ENCODE data around the gene PPP1R14D. TPM values are rescaled to one million over a fixed set of nuclear protein-coding genes. Genes with fewer than 3 reads are reported as not detected.

The PPP1R14D gene
- total RNA-seq, 3 donors from 2014 or later = 1.3 to 4.9 TPM; not detected in 1

- no peak for DNase-seq (ENCODE audit: low spot score in 2 of 2)
- TF ChIP-seq POLR2AphosphoS5 (IDR thresholded peaks at IDR 0.05) = no peak
- TF ChIP-seq, protein P1, sequence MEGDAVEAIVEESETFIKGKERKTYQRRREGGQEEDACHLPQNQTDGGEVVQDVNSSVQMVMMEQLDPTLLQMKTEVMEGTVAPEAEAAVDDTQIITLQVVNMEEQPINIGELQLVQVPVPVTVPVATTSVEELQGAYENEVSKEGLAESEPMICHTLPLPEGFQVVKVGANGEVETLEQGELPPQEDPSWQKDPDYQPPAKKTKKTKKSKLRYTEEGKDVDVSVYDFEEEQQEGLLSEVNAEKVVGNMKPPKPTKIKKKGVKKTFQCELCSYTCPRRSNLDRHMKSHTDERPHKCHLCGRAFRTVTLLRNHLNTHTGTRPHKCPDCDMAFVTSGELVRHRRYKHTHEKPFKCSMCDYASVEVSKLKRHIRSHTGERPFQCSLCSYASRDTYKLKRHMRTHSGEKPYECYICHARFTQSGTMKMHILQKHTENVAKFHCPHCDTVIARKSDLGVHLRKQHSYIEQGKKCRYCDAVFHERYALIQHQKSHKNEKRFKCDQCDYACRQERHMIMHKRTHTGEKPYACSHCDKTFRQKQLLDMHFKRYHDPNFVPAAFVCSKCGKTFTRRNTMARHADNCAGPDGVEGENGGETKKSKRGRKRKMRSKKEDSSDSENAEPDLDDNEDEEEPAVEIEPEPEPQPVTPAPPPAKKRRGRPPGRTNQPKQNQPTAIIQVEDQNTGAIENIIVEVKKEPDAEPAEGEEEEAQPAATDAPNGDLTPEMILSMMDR (IDR thresholded peaks at IDR 0.05) = no peak
- TF ChIP-seq POLR2A (IDR thresholded peaks at IDR 0.05) = no peak
- no peaks in the 10 kb centered on the region for H3K9me3 ChIP-seq
- intact Hi-C loops (cut with DNase I; ENCODE audit: low total_unique reads) = no loop called here
- H3K4me3 ChIP-seq = no peak overlapping the region
- no peaks in the 10 kb centered on the region for H3K4me1 ChIP-seq
- no peaks in the 10 kb centered on the region for H3K36me3 ChIP-seq
- no peaks in the 10 kb centered on the region for H3K27me3 ChIP-seq
- no peak overlapping the region for H3K27ac ChIP-seq
Measured at GRCh38 chr15:40823572-40824343, 4.8 kb downstream of the PPP1R14D start.

- Histone ChIP-seq H3K36me3 (no peaks in the 10 kb centered on the region), H3K4me1 (no peaks in the 10 kb centered on the region), H3K9me3 (no peaks in the 10 kb centered on the region), H3K27me3 (no peaks in the 10 kb centered on the region), H3K27ac (no peak overlapping the region), H3K4me3 (no peak overlapping the region)
- TF ChIP-seq POLR2A (IDR thresholded peaks at IDR 0.05) = no peak
- TF ChIP-seq, protein P1 (IDR thresholded peaks at IDR 0.05) = no peak
- TF ChIP-seq POLR2AphosphoS5 (IDR thresholded peaks at IDR 0.05) = no peak
- intact Hi-C loops (cut with DNase I; ENCODE audit: low total_unique reads) = no loop called here
- DNase-seq (ENCODE audit: low spot score in 2 of 2) = no peak
Measured at GRCh38 chr15:40821195-40821594, 7.3 kb downstream of the PPP1R14D start.

DNA sequence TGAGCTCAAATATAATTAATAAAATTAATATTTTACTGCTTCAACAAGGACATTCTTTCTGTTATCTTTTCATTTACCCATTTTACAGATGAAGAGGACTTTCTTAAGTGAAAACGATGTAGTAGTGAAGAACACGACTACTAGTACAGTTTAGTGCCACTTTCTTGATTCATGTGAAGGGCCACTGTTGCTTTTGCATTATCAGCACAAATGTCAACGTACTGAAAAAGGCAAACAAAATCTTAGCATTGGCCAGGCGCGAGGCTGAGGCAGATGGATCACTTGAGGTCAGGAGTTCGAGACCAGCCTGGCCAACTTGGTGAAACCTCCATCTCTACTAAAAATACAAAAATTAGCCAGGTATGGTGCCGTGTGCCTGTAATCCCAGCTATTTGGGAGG, 9.5 kb downstream of the PPP1R14D start:
- DNase-seq (ENCODE audit: low spot score in 2 of 2) = no peak
- TF ChIP-seq POLR2AphosphoS5 (IDR thresholded peaks at IDR 0.05) (no peak), POLR2A (IDR thresholded peaks at IDR 0.05) (no peak)
- TF ChIP-seq, protein P1 (IDR thresholded peaks at IDR 0.05) = no peak
- Histone ChIP-seq H3K36me3 (no peaks in the 10 kb centered on the region), H3K9me3 (no peaks in the 10 kb centered on the region), H3K4me1 (no peaks in the 10 kb centered on the region), H3K27me3 (no peaks in the 10 kb centered on the region), H3K4me3 (no peak overlapping the region), H3K27ac (no peak overlapping the region)
- intact Hi-C loops (cut with DNase I; ENCODE audit: low total_unique reads) = no loop called here

DNA sequence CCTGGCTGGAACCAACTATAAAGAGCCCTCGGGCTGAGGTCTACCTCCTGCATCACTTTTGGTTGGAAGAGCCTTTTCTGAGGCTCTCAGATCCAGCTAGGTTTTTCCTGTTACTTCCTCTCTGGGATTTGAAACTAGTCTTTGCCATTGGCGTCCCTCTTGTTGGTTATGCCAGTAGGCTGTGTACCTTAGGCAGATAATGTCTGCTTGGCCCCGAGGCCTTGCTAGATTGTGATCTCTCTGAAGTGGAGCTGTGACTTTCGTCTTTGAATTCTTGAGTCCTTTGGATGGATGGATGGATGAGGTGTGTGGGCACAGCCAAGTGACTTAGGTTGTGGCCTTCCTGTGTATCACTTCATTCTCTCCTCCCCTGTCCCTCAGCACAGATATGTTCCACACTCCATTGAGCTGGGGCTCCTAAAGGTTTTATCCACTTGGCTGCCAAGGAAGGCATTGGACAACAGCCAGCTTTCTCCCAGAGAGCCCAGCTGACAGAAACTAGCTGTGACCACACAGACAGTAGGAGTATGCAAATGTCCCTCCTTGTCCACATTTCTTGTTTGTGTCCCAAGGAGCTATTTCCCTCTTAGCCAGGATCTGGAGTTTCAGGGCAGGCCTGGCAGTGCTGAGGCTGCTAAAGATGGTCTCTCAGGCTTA, 13.3 kb downstream of the PPP1R14D start:
- Histone ChIP-seq H3K36me3 (no peaks in the 10 kb centered on the region), H3K4me3 (no peak overlapping the region), H3K27ac (peak overlapping the region; percentile 86 to 91), H3K4me1 (no peaks in the 10 kb centered on the region), H3K9me3 (no peaks in the 10 kb centered on the region), H3K27me3 (no peaks in the 10 kb centered on the region)
- TF ChIP-seq, protein P1 (IDR thresholded peaks at IDR 0.05) = no peak
- TF ChIP-seq POLR2A (IDR thresholded peaks at IDR 0.05) (no peak), POLR2AphosphoS5 (IDR thresholded peaks at IDR 0.05) (no peak)
- intact Hi-C loops (cut with DNase I; ENCODE audit: low total_unique reads) = no loop called here
- DNase-seq (ENCODE audit: low spot score in 2 of 2) = peak; percentile 40 to 64
